IPS-15b (cell line): ENCODE data around the gene FAM83D.
"Not testable (repeated sequence)": the region's sequence is repeated elsewhere in the genome, so short reads cannot be mapped to it uniquely, and the experiment has no call there.

ENCODE experiments used
- H3K27me3 ChIP-seq: one replicate; pipeline ENCODE4 v1.6.1; 2013; ENCODE audit warnings: low read length; ENCODE audit not compliant: control insufficient read depth, insufficient read depth
- H3K36me3 ChIP-seq: one replicate; pipeline ENCODE4 v1.6.1; 2013; ENCODE audit warnings: low read length; ENCODE audit not compliant: control insufficient read depth, insufficient read depth
- H3K4me1 ChIP-seq: one replicate; pipeline ENCODE4 v1.6.1; 2013; ENCODE audit warnings: mild to moderate bottlenecking, low read length; ENCODE audit not compliant: control insufficient read depth, insufficient read depth
- H3K4me3 ChIP-seq: one replicate; pipeline ENCODE4 v1.5.1; 2013; ENCODE audit warnings: low read depth, low read length
- H3K9ac ChIP-seq: one replicate; pipeline ENCODE4 v1.6.1; 2013; ENCODE audit warnings: low read depth, mild to moderate bottlenecking, low read length
- H3K9me3 ChIP-seq: one replicate; pipeline ENCODE4 v1.6.1; 2013; ENCODE audit warnings: mild to moderate bottlenecking, low read length; ENCODE audit not compliant: control insufficient read depth, insufficient read depth

The FAM83D gene

DNA sequence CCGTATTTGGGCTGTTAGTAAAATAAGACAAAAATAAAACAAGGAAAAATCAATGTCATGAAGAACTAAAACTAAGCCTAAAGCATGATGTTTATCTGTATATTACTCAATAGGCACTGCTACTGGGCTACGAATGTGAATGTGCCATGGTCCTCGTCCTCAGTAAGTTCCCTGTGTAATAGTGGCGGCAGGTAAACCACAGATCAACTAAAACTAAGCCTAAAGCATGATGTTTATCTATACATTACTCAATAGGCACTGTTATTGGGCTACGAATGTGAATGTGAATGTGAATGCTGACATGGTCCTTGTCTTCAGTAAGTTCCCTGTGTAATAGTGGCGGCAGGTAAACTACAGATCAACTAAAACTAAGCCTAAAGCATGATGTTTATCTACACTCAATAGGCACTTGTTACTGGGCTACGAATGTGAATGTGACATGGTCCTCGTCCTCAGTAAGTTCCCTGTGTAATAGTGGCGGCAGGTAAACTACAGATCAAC lies 34.0 kb downstream of the FAM83D start:
- not testable (repeated sequence) for H3K36me3 ChIP-seq, H3K4me1 ChIP-seq, H3K27me3 ChIP-seq, H3K4me3 ChIP-seq, H3K9me3 ChIP-seq, H3K9ac ChIP-seq

DNA sequence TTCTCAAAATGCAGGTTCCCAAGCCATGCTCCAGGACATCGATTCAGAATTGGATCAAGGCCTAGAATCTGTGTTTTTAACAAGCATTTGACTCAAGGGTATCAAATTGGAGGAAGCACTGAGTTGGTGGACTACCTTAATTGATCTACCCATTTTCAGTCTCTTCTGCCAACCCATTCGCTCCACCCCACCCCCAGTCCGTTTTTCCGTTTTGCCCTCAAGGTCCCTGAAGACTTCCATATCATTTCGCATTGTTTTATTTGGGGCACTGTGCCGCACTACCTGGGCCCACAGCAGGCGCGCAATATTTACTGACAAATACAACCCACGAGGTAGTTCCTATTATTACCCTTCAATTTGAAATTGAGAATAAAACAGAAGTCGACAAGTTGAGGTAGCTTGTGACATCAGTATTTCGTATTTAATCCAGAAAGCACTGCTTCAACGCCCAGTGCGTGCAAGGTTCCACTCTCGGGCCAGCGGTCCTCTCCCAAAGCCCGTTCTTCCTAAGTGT lies 35.4 kb downstream of the FAM83D start:
- peak overlapping the region; percentile 96 for H3K4me3 ChIP-seq
- no peaks in the 10 kb centered on the region for H3K9me3 ChIP-seq
- no peaks in the 10 kb centered on the region for H3K4me1 ChIP-seq
- H3K27me3 ChIP-seq: no peaks in the 10 kb centered on the region
- H3K9ac ChIP-seq: peak overlapping the region; percentile 91
- no peaks in the 10 kb centered on the region for H3K36me3 ChIP-seq

DNA sequence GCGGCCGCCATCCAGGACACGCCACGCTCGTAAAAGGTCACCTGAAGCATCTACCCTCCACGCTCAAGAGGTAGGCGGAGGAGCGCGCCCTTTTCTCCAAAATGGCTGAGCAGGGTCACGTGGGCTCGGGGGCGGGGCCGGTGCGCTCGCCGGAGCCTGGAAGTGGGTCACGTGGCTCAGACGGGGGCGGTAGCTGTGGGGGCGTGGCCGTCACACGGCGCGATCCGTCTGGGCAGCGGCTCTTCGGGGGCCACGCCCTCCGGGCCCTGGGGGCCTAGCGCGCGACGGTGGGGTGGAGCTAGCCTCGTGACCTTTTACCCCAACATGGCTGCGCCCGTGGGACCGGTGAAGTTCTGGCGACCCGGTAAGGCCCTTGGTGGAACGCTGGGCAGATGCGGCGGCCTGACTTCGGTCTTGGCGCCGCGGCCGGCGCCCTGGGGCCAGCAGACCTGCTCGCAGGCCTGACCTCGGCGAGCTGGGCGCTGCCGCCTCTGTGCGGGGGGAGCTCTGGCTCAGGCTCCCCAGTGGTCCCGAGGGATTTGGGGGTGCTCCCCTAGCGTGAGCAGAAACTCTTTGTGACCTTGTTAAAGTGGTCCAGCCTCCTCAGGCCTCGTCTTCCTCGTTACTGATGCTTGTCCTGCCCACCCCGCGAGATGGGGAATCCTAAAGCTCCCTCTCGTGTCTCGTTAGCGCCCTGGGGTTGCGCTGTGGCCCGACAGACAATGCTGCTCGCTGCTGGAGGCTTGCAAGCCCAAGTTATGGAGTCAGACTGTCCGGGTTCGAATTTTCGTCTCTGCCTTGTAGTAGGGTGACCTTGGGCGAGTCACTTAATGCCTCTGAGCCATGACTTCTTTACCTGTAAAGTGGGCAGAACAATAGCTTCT lies 36.1 kb downstream of the FAM83D start, which contains the start of gene DHX35:
TSS of gene DHX35 (plus strand) at position 301 of the 884 bp plus-strand sequence. CDS start at position 325, 24 bp downstream.
- Histone ChIP-seq H3K27me3 (no peaks in the 10 kb centered on the region), H3K9ac (peak within 1 kb of the TSS; percentile 97), H3K4me3 (peak within 1 kb of the TSS; percentile 96), H3K36me3 (no peaks in the 10 kb centered on the region), H3K9me3 (no peaks in the 10 kb centered on the region), H3K4me1 (no peaks in the 10 kb centered on the region)

DNA sequence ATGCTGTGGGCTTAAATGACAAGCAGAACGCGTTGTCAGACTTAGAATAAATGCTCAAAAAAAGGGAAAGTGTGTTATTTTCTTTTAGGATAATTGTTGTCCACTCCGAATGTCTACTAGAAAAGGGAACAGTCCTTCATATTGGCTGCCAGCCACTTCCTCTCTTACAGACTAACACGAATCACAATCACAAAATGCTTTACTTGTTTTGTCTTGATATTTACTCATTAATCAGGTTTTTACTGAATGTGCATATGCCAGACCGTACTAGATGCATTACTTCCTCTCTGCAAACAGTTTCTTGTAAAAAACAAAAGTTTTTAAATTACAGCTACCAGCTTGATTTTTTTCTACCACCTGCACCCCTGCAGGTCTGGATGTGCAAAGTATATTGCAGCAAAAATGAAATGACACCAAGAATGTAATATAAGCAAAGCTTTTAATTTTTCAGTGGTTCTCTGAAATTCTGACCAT lies 36.7 kb downstream of the FAM83D start:
- H3K9ac ChIP-seq: peak overlapping the region; percentile 97
- H3K9me3 ChIP-seq: no peaks in the 10 kb centered on the region

DNA sequence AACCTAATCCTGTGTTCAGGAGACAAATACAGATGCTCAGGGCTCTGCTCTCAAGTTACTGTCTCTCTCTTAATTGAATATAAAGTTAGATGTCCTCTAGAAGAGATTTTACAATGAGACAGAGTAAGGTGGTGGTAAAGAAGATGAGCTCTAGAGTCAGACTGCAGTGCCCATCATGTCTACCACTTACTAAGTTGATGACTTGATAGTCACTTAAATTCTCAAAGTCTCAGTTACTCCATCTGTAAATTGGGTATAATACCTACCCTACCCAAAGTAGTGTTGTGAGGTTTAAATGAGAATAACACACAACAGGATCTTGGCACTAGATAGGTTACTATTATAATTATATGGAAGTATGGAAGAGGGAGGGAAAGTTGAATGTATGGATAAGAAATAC lies 37.5 kb downstream of the FAM83D start:
- no peaks in the 10 kb centered on the region for H3K4me1 ChIP-seq
- H3K9ac ChIP-seq: no peak overlapping the region
- no peaks in the 10 kb centered on the region for H3K27me3 ChIP-seq
- H3K9me3 ChIP-seq: no peaks in the 10 kb centered on the region
- H3K36me3 ChIP-seq: no peaks in the 10 kb centered on the region
- H3K4me3 ChIP-seq: no peak overlapping the region

More for the DNA sequence above, 36.7 kb downstream of the FAM83D start:
- H3K36me3 ChIP-seq: no peaks in the 10 kb centered on the region
- H3K4me1 ChIP-seq: no peaks in the 10 kb centered on the region
- H3K4me3 ChIP-seq: peak overlapping the region; percentile 96
- H3K27me3 ChIP-seq: no peaks in the 10 kb centered on the region

DNA sequence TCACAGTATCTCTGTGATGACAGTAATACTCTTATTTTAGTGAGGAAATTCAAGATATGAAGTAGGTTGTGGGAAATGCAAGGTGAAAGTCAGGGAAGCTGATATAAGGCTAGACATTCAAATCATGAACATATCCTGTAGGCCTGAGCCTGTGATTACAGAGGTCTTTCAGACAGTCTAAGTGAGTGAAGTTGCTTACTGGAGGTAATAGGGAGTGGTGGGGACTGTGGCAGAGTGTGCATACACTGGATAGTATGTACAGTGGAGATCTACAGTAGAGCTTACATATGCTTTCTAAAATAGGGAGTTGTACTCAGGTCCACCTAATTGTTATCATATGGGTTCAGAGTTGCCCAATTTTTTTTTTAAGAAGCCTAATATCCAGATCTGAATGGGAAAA lies 39.0 kb downstream of the FAM83D start:
- Histone ChIP-seq H3K27me3 (no peaks in the 10 kb centered on the region), H3K4me3 (no peak overlapping the region)

DNA sequence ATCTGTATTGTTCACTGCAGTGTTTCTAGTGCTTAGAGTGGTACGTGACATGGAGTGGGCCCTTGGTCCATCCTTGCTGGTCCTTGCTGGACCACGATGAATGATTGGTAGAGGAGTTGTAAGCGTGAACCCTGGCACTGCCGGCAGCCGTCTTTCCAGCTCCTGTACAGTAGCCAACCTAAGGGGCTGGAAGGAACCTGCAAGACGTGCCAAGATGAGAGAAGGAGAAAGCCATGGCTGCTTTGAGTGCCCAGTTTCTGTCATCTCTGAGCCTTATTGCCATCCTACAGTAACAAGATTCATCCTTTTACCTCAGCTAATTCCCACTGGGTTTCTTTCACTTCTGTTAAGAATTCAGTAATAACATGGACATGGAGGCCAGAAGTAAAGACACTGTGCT lies 41.9 kb downstream of the FAM83D start:
- Histone ChIP-seq H3K4me1 (no peaks in the 10 kb centered on the region), H3K9ac (no peak overlapping the region), H3K27me3 (no peaks in the 10 kb centered on the region), H3K4me3 (no peak overlapping the region), H3K9me3 (no peaks in the 10 kb centered on the region), H3K36me3 (no peaks in the 10 kb centered on the region)

More for the DNA sequence above, 39.0 kb downstream of the FAM83D start:
- Histone ChIP-seq H3K4me1 (no peaks in the 10 kb centered on the region), H3K9me3 (no peaks in the 10 kb centered on the region), H3K36me3 (no peaks in the 10 kb centered on the region), H3K9ac (no peak overlapping the region)

DNA sequence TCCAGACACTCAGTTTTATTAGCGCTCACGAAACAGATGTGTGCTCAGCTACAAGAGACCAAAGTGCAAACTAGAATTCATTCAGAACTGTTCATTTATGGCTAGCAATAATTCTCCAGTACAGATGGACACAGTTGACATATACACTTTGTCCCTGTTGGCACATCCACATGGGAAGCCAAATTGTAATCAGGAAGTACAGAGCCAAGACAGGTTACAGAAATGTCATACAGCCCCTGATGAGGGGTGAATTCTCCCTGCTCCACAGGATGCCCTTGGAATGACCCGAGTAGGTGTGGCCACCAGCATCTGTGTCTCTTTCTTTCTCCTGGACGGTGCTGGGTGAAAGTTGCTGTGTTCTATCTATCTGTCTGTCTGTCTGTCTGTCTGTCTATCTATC lies 43.5 kb downstream of the FAM83D start:
- H3K36me3 ChIP-seq: peaks cover 3% of the 10 kb centered on the region
- H3K4me1 ChIP-seq: no peaks in the 10 kb centered on the region
- H3K27me3 ChIP-seq: no peaks in the 10 kb centered on the region
- no peaks in the 10 kb centered on the region for H3K9me3 ChIP-seq
- no peak overlapping the region for H3K4me3 ChIP-seq
- H3K9ac ChIP-seq: no peak overlapping the region

DNA sequence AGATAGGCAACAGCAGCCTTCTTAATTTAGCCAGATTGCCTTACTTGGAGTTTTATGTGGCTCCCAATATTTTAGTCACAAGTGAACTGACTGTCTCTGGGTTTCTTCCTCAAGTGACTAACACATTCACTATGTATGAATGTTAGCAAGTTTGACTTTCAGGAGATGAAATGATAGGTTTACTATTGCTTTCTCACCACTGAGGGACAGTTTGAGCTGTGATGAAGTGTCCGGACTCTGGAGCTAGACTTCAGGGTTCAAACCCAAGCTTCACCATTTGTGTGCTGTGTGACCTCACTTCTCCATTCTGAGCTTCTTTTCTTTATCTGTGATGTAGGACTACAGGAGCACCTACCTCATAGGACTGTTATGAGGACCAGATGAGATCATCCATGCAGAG lies 44.1 kb downstream of the FAM83D start:
- Histone ChIP-seq H3K9ac (no peak overlapping the region), H3K36me3 (peaks cover 3% of the 10 kb centered on the region), H3K4me3 (no peak overlapping the region), H3K9me3 (no peaks in the 10 kb centered on the region), H3K27me3 (no peaks in the 10 kb centered on the region), H3K4me1 (no peaks in the 10 kb centered on the region)

DNA sequence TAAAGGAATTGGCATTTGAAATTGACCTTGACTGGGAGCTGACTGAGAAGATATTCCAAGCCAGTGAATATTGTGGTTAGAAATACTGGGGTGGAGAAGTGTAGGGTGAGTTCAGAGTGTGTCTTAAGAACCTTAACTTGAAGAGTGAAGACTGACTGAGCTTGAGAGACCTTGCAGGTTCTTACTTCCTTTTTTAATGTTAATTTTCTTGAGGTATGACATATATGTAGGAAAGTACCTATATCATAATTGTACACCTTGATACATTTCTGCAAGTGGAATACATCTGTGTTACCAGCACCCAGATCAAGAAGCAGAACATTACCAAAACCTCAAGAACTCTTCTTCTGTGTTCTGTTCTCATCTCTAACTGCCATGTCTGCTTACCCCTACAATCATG lies 46.9 kb downstream of the FAM83D start:
- Histone ChIP-seq H3K9me3 (no peaks in the 10 kb centered on the region), H3K27me3 (no peaks in the 10 kb centered on the region), H3K4me3 (no peak overlapping the region), H3K36me3 (peaks cover 3% of the 10 kb centered on the region), H3K9ac (no peak overlapping the region), H3K4me1 (no peaks in the 10 kb centered on the region)

DNA sequence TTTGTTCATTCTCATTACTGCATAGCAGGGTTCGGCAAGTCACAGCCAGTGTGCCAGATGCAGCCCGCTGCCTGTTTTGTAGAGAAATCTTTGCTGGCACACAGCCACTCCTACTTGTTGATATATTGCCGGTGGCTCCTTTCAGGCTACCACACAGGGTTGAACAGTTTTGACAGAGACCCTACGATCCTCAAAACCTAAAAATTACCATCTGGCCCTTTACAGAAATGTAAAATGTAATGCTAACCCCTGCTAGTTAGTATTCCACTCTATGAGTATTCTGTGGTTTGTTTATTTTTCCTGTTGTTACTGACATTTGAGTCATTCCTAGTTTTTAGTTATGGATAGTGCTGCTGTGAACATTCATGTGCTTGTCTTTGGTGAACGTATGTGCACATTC lies 47.4 kb downstream of the FAM83D start:
- Histone ChIP-seq H3K4me3 (no peak overlapping the region), H3K4me1 (no peaks in the 10 kb centered on the region), H3K27me3 (no peaks in the 10 kb centered on the region), H3K36me3 (peaks cover 3% of the 10 kb centered on the region), H3K9me3 (no peaks in the 10 kb centered on the region), H3K9ac (no peak overlapping the region)
